Gastroesophageal sphincter (tissue), 4 donors: ENCODE data around the gene RASL10A. TPM values are rescaled to one million over a fixed set of nuclear protein-coding genes. Genes with fewer than 3 reads are reported as not detected.

Experiments used
- ATAC-seq: fragments of 150-250 bp; one replicate; pipeline ENCODE4 v1.9.1; 2016; ENCODE audit warnings: mild to moderate bottlenecking, moderate library complexity
- H3K27ac ChIP-seq, 4 donors: fragments of 200-600 bp; sonication (generic) in 3 of 4; 1 replicate in 3 of 4; 2 replicates in 1 of 4; pipeline ENCODE4 v1.5.1; 2016 to 2019
- H3K27me3 ChIP-seq: fragments of 200-600 bp; sonication (generic); one replicate; pipeline ENCODE4 v1.5.1; 2019
- H3K36me3 ChIP-seq, 2 donors: fragments of 200-600 bp; sonication (generic); one replicate each; pipeline ENCODE4 v1.5.1; 2019; ENCODE audit warnings: control low read depth in 1 of 2
- H3K4me1 ChIP-seq, 3 donors: fragments of 200-600 bp; sonication (generic); 1 replicate in 2 of 3; 2 replicates in 1 of 3; pipeline ENCODE4 v1.5.1; 2016 to 2019; ENCODE audit warnings: control low read depth in 2 of 3
- H3K4me3 ChIP-seq, 2 donors: fragments of 200-600 bp; sonication (generic); one replicate each; pipeline ENCODE4 v1.5.1; 2019; ENCODE audit warnings: mild to moderate bottlenecking in 1 of 2, moderate library complexity in 1 of 2
- H3K9me3 ChIP-seq, 3 donors: fragments of 200-600 bp; sonication (generic); one replicate each; pipeline ENCODE4 v1.5.1; 2017 to 2019; ENCODE audit warnings: control low read depth in 2 of 3
- EP300 ChIP-seq: sonication (generic); formaldehyde crosslinking; IDR thresholded peaks from one replicate; pipeline ENCODE4 v1.6.1; 2017; ENCODE audit warnings: antibody characterized with exemption, mild to moderate bottlenecking
- POLR2A ChIP-seq, 2 donors: fragments of 450-650 bp; IDR thresholded peaks; one replicate each; pipeline ENCODE4 v1.6.1; 2017; ENCODE audit warnings: antibody characterized with exemption in 2 of 2, mild to moderate bottlenecking in 2 of 2, moderate library complexity in 1 of 2
- POLR2AphosphoS5 ChIP-seq: sonication (generic); formaldehyde crosslinking; IDR thresholded peaks from one replicate; pipeline ENCODE4 v1.6.1; 2017; ENCODE audit warnings: antibody characterized with exemption
- WGBS, 2 donors: methylation state at CpG; one replicate each; pipeline ENCODE4 v1.1.5; 2018; ENCODE audit warnings: low coverage in 1 of 2; 5-methylcytosine and 5-hydroxymethylcytosine counted together
- total RNA-seq, 4 donors: library from RNA; depleted of rRNA; stranded (reverse); fragments of >200 nt; gene quantifications; one replicate each; pipeline ENCODE4 v1.1.0, GENCODE V29; 2016
- TF ChIP-seq, protein P1 (sequence below), 4 experiments: fragments of 200-600 bp in 2 of 4; fragments of 450-650 bp in 2 of 4; sonication (generic) in 1 of 4; IDR thresholded peaks; one replicate each; pipeline ENCODE4 v1.5.1; 2017 to 2019; ENCODE audit warnings: antibody characterized with exemption in 4 of 4, mild to moderate bottlenecking in 2 of 4, moderate library complexity in 2 of 4

RASL10A gene
- total RNA-seq, 4 donors from 2014 or later: 0.40 to 0.73 (median 0.72) TPM; not detected in 1

DNA sequence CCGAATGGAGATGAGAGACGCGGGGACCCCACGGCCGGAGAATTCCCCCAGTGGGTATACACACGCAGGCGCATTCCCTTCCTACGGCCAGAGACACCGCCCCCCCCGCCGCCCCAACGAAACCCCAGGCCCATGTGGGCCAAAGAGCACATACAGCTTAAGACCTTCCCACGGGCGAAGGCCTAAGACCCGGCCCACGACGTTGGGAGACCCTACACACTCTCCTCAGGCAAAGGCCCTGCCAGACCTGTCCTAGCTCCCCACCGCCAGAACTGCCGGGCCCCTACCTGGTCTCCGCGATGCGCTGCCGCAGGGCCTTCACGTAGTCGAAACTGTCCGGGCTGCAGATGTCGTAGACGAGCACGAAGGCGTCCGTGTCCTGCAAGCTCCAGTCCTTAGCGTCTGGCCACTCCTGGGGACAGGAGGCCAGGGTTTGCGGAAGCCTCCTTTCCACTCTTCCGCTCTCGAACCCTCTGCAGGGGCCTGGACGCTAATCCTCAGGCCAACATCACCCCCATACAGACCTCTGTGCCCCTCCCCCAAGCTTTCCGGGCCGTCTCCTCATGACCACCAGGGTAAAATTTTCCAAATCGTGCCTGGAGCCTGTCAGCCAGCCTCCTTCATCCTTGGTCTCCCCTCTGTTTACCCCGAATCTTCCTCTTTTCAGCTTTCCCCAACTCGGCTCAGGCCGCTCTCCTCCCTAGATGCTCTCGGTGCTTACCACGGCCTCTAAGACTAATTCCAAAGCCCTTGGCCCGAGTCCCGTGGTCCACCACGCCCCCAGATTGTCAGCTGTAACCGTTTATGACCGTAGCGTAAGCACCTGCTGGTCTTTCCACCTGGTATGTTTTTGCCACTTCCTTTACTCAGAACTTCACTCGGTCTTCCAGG, 1.7 kb downstream of the RASL10A start:
- Histone ChIP-seq H3K27ac (no peak overlapping the region), H3K4me3 (peak overlapping the region in 1 of 2 donors; percentile 16), H3K4me1 (peaks cover 0 to 72% (median 54%) of the 10 kb centered on the region in 3 donors), H3K9me3 (no peaks in the 10 kb centered on the region), H3K27me3 (peaks cover 39% of the 10 kb centered on the region), H3K36me3 (no peaks in the 10 kb centered on the region)
- TF ChIP-seq POLR2AphosphoS5 (no peak), EP300 (no peak), POLR2A (IDR thresholded peaks at IDR 0.05) (no peak)
- TF ChIP-seq, protein P1, sequence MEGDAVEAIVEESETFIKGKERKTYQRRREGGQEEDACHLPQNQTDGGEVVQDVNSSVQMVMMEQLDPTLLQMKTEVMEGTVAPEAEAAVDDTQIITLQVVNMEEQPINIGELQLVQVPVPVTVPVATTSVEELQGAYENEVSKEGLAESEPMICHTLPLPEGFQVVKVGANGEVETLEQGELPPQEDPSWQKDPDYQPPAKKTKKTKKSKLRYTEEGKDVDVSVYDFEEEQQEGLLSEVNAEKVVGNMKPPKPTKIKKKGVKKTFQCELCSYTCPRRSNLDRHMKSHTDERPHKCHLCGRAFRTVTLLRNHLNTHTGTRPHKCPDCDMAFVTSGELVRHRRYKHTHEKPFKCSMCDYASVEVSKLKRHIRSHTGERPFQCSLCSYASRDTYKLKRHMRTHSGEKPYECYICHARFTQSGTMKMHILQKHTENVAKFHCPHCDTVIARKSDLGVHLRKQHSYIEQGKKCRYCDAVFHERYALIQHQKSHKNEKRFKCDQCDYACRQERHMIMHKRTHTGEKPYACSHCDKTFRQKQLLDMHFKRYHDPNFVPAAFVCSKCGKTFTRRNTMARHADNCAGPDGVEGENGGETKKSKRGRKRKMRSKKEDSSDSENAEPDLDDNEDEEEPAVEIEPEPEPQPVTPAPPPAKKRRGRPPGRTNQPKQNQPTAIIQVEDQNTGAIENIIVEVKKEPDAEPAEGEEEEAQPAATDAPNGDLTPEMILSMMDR (IDR thresholded peaks at IDR 0.05): no peak
- 11 to 20% methylated on average over 13 to 18 of the region's 51 CpGs for WGBS, 2 donors
- no peak for ATAC-seq

DNA sequence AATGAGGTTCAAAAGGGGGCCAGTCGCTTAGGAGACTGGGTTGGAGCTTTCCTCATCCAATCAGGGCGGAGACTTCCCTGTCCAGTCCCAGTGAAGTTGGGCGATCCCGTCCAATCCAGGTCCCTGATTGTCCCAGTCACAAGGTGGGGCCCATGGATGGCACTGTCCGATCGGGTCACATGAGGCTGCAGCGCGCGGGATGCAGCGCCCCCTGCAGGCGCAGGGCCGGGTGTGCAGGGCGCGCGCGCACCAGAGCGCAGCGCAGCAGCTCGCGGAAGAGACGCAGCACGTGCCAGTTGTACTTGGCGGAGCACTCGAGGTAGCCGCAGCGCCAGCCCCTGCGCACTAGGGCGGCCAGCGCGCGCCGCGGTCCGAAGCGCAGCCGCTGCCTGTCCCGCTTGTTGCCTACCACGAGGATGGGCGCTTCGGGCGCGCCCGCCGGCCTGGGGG, 2.3 kb downstream of the RASL10A start:
- no peaks in the 10 kb centered on the region for H3K36me3 ChIP-seq
- no peak overlapping the region for H3K27ac ChIP-seq
- WGBS, 2 donors: 20% methylated on average over 1 of the region's 44 CpGs; no CpG with 5 or more reads in 1 of the 2 donors
- H3K27me3 ChIP-seq: peaks cover 39% of the 10 kb centered on the region
- no peaks in the 10 kb centered on the region for H3K9me3 ChIP-seq
- ATAC-seq: no peak
- peak overlapping the region in 1 of 2 donors; percentile 16 for H3K4me3 ChIP-seq
- TF ChIP-seq, protein P1 (IDR thresholded peaks at IDR 0.05): peak in 3 of 4 experiments; percentile 59 to 85 (median 77)
- TF ChIP-seq POLR2AphosphoS5: no peak
- peaks cover 1 to 78% (median 61%) of the 10 kb centered on the region in 3 donors for H3K4me1 ChIP-seq

DNA sequence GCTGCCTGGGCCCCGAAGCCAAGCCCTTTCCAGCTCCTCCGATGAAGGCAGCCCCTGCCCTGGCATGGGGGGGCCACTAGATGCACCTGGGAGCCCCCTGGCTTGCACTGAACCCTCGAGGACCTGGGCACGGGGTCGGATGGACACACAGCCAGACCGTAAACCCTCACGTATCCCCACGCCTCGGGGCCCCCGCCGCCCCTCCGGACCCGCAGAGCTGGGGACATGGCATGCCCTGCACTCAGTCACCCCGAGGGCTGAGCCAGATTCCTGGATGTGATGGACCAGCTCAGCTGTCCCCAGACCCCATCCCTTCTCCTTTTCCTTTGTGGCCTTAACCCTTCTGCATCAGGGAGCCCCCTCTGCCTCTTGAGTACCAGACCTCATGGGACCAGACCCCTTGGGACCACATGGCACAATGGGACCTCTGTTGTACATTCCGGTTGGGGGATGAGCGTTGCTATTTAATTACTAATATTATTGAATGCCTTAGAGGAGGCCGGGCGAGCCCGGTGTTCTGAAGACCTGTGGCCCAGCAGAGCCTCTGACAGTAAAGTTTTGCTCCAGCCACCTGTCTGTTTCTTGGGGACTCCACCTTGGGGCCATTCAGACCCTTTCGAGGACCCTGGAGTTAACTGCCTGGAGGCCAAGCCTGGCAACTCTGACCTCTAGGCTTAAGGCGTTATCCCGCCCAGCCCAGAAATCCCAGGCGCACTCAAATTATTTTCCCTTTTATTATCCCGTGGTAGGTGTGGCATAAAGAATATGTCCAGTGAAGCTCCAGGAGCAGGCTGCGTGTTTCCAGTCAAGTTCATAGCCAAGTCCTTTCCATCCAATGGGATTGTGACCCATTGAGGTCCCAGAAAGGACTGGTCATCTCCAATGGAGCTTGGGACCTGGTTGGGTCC, 3.0 kb downstream of the RASL10A start:
- Histone ChIP-seq H3K36me3 (no peaks in the 10 kb centered on the region), H3K27ac (peak overlapping the region in 3 of 4 donors; percentile 86 to 97 (median 92)), H3K27me3 (peaks cover 39% of the 10 kb centered on the region), H3K4me1 (peaks cover 3 to 85% (median 68%) of the 10 kb centered on the region in 3 donors), H3K4me3 (no peak overlapping the region), H3K9me3 (no peaks in the 10 kb centered on the region)
- 77 to 92% methylated on average over 5 to 6 of the region's 25 CpGs for WGBS, 2 donors
- TF ChIP-seq, protein P1 (IDR thresholded peaks at IDR 0.05): no peak
- no peak for TF ChIP-seq POLR2A (IDR thresholded peaks at IDR 0.05)
- no peak for TF ChIP-seq EP300
- TF ChIP-seq POLR2AphosphoS5: no peak
- ATAC-seq: no peak

DNA sequence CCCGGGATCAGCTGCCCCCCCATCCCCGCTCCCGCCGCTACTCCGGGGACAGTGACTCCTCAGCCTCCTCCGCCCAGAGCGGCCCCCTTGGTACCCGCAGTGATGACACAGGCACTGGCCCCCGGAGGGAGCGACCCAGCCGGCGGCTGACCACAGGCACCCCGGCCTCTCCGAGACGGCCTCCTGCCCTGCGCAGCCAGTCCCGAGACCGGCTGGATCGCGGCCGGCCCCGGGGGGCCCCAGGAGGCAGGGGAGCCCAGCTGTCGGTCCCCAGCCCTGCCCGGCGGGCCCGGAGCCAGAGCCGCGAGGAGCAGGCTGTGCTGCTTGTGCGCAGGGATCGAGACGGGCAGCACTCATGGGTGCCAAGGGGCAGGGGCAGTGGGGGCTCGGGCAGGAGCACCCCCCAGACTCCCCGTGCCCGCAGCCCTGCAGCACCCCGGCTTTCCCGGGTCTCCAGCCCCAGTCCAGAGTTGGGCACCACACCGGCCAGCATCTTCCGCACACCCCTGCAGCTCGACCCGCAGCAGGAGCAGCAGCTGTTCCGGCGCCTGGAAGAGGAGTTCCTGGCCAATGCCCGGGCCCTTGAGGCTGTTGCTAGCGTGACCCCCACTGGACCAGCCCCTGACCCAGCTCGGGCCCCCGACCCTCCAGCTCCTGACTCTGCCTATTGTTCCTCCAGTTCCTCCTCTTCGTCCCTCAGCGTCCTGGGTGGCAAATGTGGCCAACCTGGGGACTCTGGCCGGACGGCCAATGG, 3.9 kb downstream of the RASL10A start:
- Histone ChIP-seq H3K27ac (peak overlapping the region; percentile 9 to 97 (median 89)), H3K9me3 (no peaks in the 10 kb centered on the region), H3K4me3 (peak overlapping the region in 1 of 2 donors; percentile 44), H3K27me3 (peaks cover 37% of the 10 kb centered on the region), H3K4me1 (peaks cover 3 to 88% (median 69%) of the 10 kb centered on the region in 3 donors), H3K36me3 (no peaks in the 10 kb centered on the region)
- TF ChIP-seq EP300 (no peak), POLR2A (IDR thresholded peaks at IDR 0.05) (no peak), POLR2AphosphoS5 (no peak)
- TF ChIP-seq, protein P1 (IDR thresholded peaks at IDR 0.05): no peak
- WGBS, 2 donors: no CpG with 5 or more reads among the region's 50 CpGs
- peak; percentile 0 for ATAC-seq
